ENCODE results near the gene PSMA7.
A peak's percentile ranks its signal among the peaks of the same experiment; 100 is the strongest.
"Not testable (repeated sequence)": the region's sequence is repeated elsewhere in the genome, so short reads cannot be mapped to it uniquely, and the experiment has no call there.

Gene PSMA7

DNA sequence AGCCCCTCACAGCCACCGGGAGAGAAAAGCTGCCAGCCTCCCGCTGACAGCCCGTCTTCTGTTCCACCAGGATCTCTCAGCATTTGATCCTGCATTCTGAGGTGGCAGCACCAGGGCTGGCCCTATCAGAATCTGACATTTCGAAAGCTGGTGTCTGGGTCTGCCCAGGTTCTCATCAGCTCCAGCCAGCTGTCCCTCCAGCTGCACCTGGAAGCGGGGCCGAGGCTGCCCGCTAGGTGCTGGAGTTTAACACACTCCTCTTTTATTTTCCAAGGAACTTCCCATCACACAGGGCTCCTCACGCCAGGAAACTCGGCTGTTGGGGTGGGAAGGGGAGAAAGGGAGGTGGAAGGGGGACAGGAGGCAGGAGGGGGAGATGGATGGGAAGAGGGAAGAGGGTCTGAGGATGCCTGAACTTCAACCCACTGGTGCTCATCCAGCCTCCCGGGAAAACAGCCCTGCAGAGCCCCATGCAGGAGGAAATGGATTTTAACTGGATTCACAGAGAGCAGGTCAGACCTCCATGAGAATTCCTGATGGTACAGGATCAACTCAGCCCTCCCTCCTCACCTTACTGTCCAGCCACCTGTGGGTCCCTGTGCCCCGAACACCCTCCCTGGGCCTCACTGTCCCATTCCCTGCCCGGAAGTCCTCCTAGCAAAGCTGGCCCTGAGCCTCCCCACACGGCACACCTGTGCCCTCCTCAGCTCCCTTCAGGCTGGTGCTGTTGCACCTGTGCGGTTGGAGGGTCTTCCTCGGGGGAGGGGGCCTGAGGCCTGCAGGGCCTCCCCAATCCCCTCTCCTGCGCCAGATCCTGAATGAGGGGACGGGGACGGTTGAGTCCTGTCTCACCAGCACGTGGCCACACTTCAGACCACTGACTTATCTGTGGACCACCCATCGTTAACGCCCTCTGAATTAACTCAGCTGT lies 24.8 kb downstream of the PSMA7 start:
- DNase-seq, result peak in 1 of 3 experiments; percentile 11

- DNase-seq, result peak in 1 of 3 experiments; percentile 51
Measured at GRCh38 chr20:62117658-62118057, 25.5 kb downstream of the PSMA7 start.

DNA sequence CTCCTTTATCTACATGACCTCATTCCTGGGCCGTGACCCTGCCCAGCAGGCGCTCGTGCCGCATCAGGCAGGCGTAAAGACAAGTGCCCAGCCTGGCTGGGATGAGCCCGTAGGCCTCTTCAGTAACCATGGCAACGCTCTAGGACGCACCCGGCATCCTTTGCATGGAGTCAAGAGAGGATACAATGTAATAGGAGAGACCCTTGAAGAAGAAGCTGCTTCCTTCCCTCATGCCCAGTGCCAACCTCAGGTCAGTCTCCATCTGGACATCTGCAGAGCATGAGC lies 25.9 kb downstream of the PSMA7 start:
- peak; percentile 51 to 79 (median 70) for DNase-seq

- DNase-seq, result peak in 1 of 3 experiments; percentile 50
Measured at GRCh38 chr20:62116558-62117361, 26.4 kb downstream of the PSMA7 start.

DNA sequence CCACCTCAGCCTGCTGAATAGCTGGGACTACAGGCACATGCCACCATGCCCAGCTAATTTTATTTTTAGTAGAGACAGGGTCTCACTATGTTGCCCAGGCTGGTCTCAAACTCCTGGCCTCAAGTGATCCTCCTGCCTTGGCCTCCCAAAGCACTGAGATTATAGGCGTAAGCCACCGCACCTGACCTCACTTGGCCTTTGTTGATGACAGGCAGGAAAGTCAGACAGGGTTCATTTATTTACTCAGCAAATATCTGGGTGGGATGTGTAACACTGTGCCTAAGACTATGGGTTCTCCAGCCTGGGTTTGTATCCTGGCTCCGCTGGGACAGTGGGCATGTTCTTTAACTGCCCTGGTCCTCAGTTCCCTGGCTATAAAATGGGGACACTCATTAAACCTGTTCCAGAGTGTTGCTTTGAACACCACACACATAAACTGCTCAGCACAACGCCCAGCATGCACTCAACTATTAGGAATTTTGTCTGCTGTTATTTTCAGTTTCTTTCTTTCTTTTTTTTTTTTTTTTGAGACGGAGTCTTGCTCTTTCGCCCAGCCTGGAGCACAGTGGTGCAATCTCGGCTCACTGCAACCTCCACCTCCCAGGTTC lies 27.3 kb downstream of the PSMA7 start:
- not testable (repeated sequence) for DNase-seq

DNA sequence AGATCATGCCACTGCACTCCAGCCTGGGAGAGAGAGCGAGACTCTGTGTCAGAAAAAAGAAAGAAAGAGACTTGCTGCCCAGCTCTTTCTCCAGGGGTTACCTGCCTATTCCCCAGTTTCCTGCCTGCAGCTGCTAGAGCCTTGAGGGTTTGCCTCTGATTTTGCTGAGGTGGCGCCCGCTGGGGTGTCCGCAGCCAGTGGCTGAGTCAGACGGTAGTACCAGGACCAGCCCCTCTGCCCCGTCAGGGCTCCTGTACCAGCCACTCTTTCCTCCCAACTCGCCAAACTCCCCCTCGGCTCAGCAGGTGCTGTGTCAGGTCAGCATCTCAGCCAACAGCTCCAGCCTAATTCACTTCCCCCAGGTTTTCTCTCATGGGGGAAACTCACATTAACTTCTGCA lies 28.3 kb downstream of the PSMA7 start:
- DNase-seq, result no peak

DNA sequence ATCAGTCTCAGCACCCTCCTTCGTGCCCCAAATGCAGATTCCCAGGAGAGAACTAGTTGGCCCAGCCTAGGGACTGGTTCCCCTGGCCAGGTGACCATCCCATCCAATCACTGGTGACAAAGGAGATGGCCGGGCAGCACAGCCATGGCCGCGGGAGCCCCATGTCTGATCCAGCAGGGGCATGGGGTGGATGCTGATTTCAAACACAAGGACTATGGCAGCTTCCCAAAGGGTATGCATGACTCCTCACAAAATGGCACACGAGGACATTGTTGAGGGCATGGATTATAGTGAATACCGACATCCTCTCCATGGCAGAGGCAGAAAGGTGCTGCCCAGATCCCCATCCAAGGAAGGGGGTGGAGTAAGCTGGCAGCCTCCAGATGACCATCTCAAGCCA lies 30.8 kb downstream of the PSMA7 start:
- DNase-seq, result no peak

- no peak for DNase-seq
Measured at GRCh38 chr20:62111148-62111547, 32.0 kb downstream of the PSMA7 start.

DNA sequence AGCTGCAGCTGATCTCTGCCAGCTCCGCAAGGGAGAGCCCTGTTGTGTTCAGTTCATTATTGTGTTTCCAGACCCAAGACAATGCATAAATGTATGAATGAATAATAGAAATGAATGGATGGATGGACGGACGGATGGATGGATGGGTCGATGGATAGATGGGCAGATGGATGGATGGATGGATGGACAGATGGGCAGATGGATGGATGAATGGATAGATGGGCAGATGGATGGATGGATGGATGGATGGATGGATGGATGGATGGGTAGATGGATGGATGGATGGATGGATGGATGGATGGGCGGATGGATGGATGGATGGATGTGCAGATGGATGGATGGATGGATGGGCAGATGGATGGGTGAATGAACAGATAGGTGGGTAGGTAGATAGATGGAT lies 37.6 kb downstream of the PSMA7 start:
- no peak for DNase-seq

- no peak for DNase-seq
Measured at GRCh38 chr20:62104791-62105345, 38.3 kb downstream of the PSMA7 start.

DNA sequence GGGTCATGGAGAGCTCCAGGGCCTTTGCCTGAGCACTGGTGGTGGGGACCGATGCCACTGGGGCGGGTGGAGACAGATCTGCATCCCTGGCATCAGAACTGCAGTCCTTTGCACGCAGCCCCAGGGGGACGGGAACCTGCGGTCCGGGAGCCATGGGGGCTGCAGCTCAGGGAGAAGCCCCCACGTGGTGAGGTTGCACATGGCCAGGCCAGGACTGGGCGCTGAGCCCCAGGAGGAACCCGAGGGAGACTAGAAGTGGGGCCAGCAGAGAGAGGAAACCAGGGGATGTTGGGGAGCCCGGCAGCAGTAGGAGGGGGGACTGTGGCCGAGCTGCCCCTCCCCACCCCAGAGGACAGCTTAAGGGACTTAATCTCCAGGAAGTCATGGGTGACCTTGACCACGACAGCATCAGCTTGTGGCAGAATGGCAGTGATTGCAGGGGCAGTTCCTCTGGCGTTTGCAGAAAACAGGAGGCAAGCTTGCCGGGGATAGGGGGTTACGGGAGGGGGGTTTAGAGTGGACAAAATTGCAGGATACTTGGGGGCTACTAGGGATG lies 38.9 kb downstream of the PSMA7 start:
- DNase-seq, result no peak

GRCh38 chr20:62103508-62104233 lies 39.5 kb downstream of the PSMA7 start:
- no peak for DNase-seq

GRCh38 chr20:62101078-62101477 lies 42.1 kb downstream of the PSMA7 start:
- no peak for DNase-seq

DNA sequence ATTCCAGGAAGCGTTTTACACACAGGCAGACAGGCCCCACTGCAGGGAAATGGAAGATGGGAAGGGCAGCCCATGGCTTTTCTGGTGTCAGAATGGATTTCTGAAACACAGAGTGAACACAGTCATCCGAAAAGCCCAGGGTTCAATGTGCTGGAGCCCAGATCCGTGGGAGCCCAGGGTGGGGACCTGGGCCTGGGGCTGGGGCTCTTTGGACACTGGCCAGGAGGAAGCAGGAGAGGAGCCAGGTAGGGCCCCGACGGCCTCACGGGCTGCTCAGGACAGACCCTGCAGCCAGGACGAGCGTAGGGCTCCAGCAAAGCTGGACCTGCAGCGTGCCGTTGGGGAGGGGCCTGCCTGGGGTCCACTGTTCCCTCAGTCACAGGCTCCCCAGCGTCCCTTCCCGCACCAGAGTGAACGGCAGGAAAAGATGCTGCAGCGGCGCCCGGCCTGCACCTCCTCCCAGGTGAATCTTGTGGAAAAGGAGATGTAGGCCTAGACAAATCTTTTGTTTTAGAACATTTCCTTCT lies 45.2 kb downstream of the PSMA7 start:
- no peak for DNase-seq

DNA sequence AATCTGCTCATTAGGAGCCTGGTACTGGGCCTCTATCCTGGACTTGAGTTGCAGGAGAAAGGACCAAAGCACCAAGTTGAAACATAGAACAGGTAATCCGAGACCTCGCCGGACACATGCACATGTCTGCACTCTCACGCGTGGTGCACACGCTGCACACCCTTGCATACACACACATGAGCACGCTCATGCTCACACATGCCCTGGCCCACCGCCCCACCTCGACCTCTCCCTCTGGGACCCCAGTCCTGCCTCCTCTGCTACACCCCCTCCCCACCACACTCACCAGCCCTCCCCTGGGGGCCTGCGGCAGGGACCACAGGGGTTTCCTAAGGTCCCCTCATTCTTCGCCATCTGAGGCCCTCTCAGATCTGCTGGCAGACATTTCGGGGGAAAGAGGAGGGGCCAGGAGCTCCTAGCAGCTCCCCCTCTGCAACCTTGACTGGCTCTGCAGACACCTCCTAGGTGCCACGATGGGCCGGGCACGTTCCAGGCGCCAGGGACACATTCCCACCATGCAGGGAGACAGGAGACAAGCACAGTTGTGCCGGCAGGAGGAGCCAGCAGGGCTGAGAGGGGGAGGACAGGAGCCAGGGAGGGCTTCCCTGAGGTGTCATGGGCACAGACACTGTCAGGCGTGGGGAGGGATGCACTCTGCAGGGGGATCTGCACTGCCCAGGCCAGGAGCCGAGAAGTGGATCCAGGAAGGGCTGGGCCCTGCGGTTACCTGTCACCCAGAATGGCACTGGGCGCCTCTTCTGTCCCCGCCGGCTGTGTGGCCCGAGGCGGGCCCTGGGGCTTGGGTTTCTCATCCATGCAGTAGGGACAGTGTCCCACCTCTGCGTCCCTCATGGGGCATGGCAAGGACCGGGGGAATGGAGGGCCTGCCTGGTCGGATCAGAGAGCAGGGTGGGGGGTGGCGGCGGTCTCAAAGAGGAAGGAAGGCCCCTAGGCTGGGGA lies 46.5 kb downstream of the PSMA7 start:
- no peak for DNase-seq

DNA sequence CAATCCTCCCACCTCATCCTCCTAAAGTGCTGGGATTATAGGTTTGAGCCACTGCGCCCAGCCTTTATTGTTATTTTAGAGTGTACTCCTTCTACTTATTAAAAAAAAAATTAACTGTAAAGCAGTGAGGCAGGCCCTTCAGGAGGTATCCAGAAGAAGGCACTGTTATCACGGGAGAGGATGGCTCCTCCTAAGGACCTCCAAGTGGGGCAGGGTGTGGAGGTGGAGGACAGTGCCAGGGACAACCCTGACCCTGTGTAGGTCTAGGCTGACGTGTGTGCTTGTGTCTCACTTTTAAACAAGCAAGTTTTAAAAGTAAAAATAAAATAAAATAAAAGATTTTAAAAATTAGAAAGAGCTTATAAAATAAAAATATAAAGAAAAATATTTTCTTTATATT lies 53.8 kb downstream of the PSMA7 start:
- peak in 1 of 3 experiments; percentile 7 for DNase-seq

- DNase-seq, result peak in 1 of 3 experiments; percentile 26
Measured at GRCh38 chr20:62088258-62089127, 54.7 kb downstream of the PSMA7 start.

GRCh38 chr20:62087632-62088031 lies 55.6 kb downstream of the PSMA7 start:
- DNase-seq, result no peak

DNA sequence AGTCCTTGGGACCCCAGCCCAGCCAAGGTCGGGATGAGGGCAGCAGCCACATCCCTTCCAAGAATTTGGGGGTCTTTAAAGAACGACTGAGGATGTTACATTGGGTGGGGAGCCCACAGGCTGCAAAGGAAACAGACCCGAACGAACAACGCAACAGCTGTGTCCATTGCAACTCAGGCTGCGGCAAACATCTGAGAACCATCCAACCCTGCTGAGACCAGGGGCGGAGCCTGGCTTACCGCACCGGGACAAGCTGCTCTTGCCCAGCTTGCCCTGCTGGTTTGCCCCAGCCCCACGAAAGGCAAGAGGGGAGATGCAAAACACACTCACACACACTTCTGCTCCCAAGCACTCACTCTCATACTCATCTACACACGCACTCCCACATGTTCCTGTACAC lies 56.0 kb downstream of the PSMA7 start:
- no peak for DNase-seq
